Endothelial cell of umbilical vein (primary cell): ENCODE results near the gene R3HDM1. TPM values are rescaled to one million over a fixed set of nuclear protein-coding genes. Genes with fewer than 3 reads are reported as not detected.

Source experiments
- BruUV-seq: library from RNA; stranded (reverse); fragments of 400-500 nt; replicated peaks from 2 replicates; lab custom pipeline; 2021; lab: Mats Ljungman, UMichigan
- CTCF ChIA-PET: fragments of 300-600, 350-600 bp; sonication (Branson Sonifier 250); formaldehyde crosslinking; loops from one replicate; lab custom pipeline; 2021; ENCODE audit warnings: antibody characterized with exemption, inconsistent platforms; lab: Charles Lee
- POLR2A ChIA-PET: fragments of 300-600, 350-600 bp; sonication (Branson Sonifier 250); formaldehyde crosslinking; loops from one replicate; lab custom pipeline; 2021; ENCODE audit warnings: antibody characterized with exemption, inconsistent platforms; lab: Charles Lee
- DNase-seq: peaks from one replicate; pipeline ENCODE4 v3.0.0-alpha.2; 2011; ENCODE audit warnings: low read depth, low spot score
- FAIRE-seq: peaks from 2 replicates; lab custom pipeline; 2011; peaks lifted over from hg19 to GRCh38; lab: Jason Lieb, UNC
- H2AFZ ChIP-seq: 2 replicates; pipeline ENCODE4 v1.6.0; 2012; ENCODE audit warnings: low read depth, low read length, control low read depth, inconsistent platforms
- H3K27ac ChIP-seq: 2 replicates; pipeline ENCODE4 v1.5.1; 2011; ENCODE audit warnings: low read depth, mild to moderate bottlenecking, control low read depth, low read length, moderate library complexity; ENCODE audit not compliant: insufficient read depth
- H3K27me3 ChIP-seq, 2 experiments: 2 replicates each; pipeline versions ENCODE4 v1.6.0 to v1.6.1; 2011; ENCODE audit warnings: low read length in 2 of 2, mixed read lengths in 1 of 2; ENCODE audit not compliant: control insufficient read depth in 2 of 2, insufficient read depth in 2 of 2
- H3K36me3 ChIP-seq, 2 experiments: 2 replicates in 1 of 2; 3 replicates in 1 of 2; pipeline ENCODE4 v1.5.1; 2011; ENCODE audit warnings: low read length in 2 of 2, mild to moderate bottlenecking in 1 of 2, moderate library complexity in 1 of 2; ENCODE audit not compliant: control insufficient read depth in 2 of 2, insufficient read depth in 2 of 2; ENCODE audit errors: extremely low read depth in 1 of 2
- H3K4me1 ChIP-seq: 3 replicates; pipeline ENCODE4 v1.5.1; 2011; ENCODE audit warnings: mild to moderate bottlenecking, low read length; ENCODE audit not compliant: control insufficient read depth, insufficient read depth; ENCODE audit errors: extremely low read depth
- H3K4me2 ChIP-seq: 2 replicates; pipeline ENCODE4 v1.6.1; 2011; ENCODE audit warnings: low read length, control low read depth, mixed read lengths; ENCODE audit not compliant: insufficient read depth
- H3K4me3 ChIP-seq, 3 experiments: fragments of 200-600 bp in 1 of 3; sonication (generic), shearing (Covaris generic) in 1 of 3; replicated peaks in 1 of 3; 2 replicates each; pipeline ENCODE4 v1.5.1; 2011 to 2016; ENCODE audit warnings: control low read depth in 3 of 3, low read length in 3 of 3, mild to moderate bottlenecking in 2 of 3, inconsistent platforms in 1 of 3, low read depth in 1 of 3, moderate library complexity in 1 of 3; ENCODE audit not compliant: insufficient read depth in 1 of 3
- H3K79me2 ChIP-seq: 2 replicates; pipeline ENCODE4 v1.6.0; 2012; ENCODE audit warnings: low read length, inconsistent platforms; ENCODE audit not compliant: control insufficient read depth, insufficient read depth
- H3K9ac ChIP-seq: replicated peaks from 2 replicates; pipeline ENCODE3; 2011; ENCODE audit warnings: low read length, control low read depth; ENCODE audit not compliant: insufficient read depth; ENCODE audit errors: extremely low read depth
- H3K9me1 ChIP-seq: replicated peaks from 3 replicates; pipeline ENCODE4 v1.6.0; 2011; ENCODE audit warnings: mild to moderate bottlenecking, low read length; ENCODE audit not compliant: control insufficient read depth, insufficient read depth; ENCODE audit errors: extremely low read depth
- H3K9me3 ChIP-seq: replicated peaks from 2 replicates; pipeline ENCODE4 v1.5.1; 2012; ENCODE audit warnings: low read length, inconsistent platforms; ENCODE audit not compliant: control insufficient read depth, insufficient read depth
- H4K20me1 ChIP-seq: replicated peaks from 2 replicates; pipeline ENCODE3; 2011; ENCODE audit warnings: mild to moderate bottlenecking, low read length; ENCODE audit not compliant: control insufficient read depth, insufficient read depth; ENCODE audit errors: extremely low read depth
- EZH2 ChIP-seq: IDR thresholded peaks from 2 replicates; pipeline ENCODE4 v1.6.1; 2012; ENCODE audit warnings: borderline replicate concordance, low read depth, mild to moderate bottlenecking, moderate library complexity, low read length, inconsistent platforms; ENCODE audit not compliant: severe bottlenecking
- FOS ChIP-seq: IDR thresholded peaks from 2 replicates; pipeline ENCODE4 v1.6.1; 2011; ENCODE audit warnings: mild to moderate bottlenecking, low read length, moderate library complexity, borderline replicate concordance; ENCODE audit not compliant: insufficient read depth
- GATA2 ChIP-seq: IDR thresholded peaks from 2 replicates; pipeline ENCODE4 v1.7.0; 2011; ENCODE audit warnings: low read depth, mild to moderate bottlenecking, moderate library complexity, mixed read lengths, low read length; ENCODE audit not compliant: insufficient read length, insufficient read depth
- JUN ChIP-seq: IDR thresholded peaks from 2 replicates; pipeline ENCODE4 v1.6.1; 2011; ENCODE audit warnings: borderline replicate concordance, low read depth; ENCODE audit not compliant: insufficient read length, insufficient read depth
- MYC ChIP-seq: IDR thresholded peaks from one replicate; pipeline ENCODE4 v1.6.1; 2011; ENCODE audit warnings: mild to moderate bottlenecking, low read depth, low read length
- POLR2A ChIP-seq: IDR thresholded peaks from 2 replicates; pipeline ENCODE4 v1.6.1; 2012; ENCODE audit warnings: low read depth, mild to moderate bottlenecking, control low read depth, low read length
- POLR2AphosphoS5 ChIP-seq: IDR thresholded peaks from 2 replicates; pipeline ENCODE4 v1.6.1; 2012; ENCODE audit warnings: low read depth, mild to moderate bottlenecking, control low read depth, low read length, moderate library complexity; ENCODE audit not compliant: insufficient read depth
- dilution Hi-C: fragments of 300-500 bp; cut with MboI; formaldehyde crosslinking; loops from one replicate; pipeline ENCODE4 v1.15.0; 2019; ENCODE audit warnings: low sequenced_read_pairs; ENCODE audit not compliant: extremely low pct_ligation_motif_present
- intact Hi-C: fragments of 100-400 bp; cut with micrococcal nuclease; formaldehyde crosslinking; loops from one replicate; pipeline ENCODE4 v1.10.0; 2022
- polyA plus RNA-seq, 4 experiments: library from polyadenylated mRNA; depleted of rRNA in 3 of 4; stranded (reverse) in 3 of 4; unstranded in 1 of 4; fragments of >200 nt; gene quantifications; 2 replicates each; pipeline versions ENCODE4 v1.2.1 to v1.2.3, GENCODE V29; 2011 to 2012; ENCODE audit warnings: missing spikeins in 1 of 4
- total RNA-seq: library from RNA; stranded (reverse); gene quantifications from 2 replicates; pipeline ENCODE4 v1.2.3, GENCODE V29; 2021
- TF ChIP-seq, protein P1 (sequence below), 2 donors: IDR thresholded peaks; 1 replicate in 1 of 2; 2 replicates in 1 of 2; pipeline ENCODE4 v1.5.1; 2011; ENCODE audit warnings: low read length in 2 of 2, mild to moderate bottlenecking in 2 of 2, moderate library complexity in 2 of 2, control low read depth in 1 of 2, inconsistent platforms in 1 of 2, low read depth in 1 of 2; ENCODE audit not compliant: insufficient read depth in 1 of 2; ENCODE audit errors: extremely low read depth in 1 of 2
- TF ChIP-seq, protein P2 (sequence below): IDR thresholded peaks from 2 replicates; pipeline ENCODE4 v1.6.1; 2011; ENCODE audit not compliant: insufficient read depth, insufficient read length

Gene R3HDM1
- total and polyA plus RNA-seq, 2 donors (not counting 3 experiments of a cell fraction or from before 2014, with no cell fraction given) = 36.6 to 61.8 TPM

DNA sequence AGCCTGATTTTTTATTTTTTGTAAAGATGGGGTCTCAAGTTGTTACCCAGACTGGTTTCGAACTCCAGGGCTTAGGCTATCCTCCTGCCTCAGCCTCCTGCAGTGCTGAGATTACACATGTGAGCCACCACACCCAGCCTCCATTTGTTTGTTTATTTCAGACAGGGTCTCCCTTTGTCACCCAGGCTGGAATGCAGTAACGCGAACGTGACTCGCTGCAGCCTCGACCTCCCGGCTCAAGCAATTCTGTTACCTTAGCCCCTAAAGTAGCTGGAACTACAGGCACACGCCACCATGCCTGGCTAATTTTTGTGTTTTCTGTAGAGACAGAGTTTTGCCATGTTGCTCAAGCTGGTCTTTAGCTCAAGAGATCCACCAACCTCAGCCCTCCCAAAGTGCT, 237.6 kb downstream of the R3HDM1 start:
- Histone ChIP-seq H3K36me3 (peaks cover 26 to 33% of the 10 kb centered on the region in 2 experiments), H3K4me1 (peaks cover 9% of the 10 kb centered on the region), H3K9me3 (no peaks in the 10 kb centered on the region), H3K9me1 (no peaks in the 10 kb centered on the region), H2AFZ (no peak overlapping the region), H3K27ac (no peak overlapping the region), H3K27me3 (no peaks in the 10 kb centered on the region), H3K4me3 (no peak overlapping the region), H3K79me2 (peaks cover 6% of the 10 kb centered on the region), H3K4me2 (no peak overlapping the region), H4K20me1 (peaks cover 3% of the 10 kb centered on the region), H3K9ac (no peak overlapping the region)
- CTCF ChIA-PET = no interaction called here
- TF ChIP-seq POLR2AphosphoS5 (no peak), MYC (no peak), POLR2A (no peak), GATA2 (no peak), EZH2 (no peak), FOS (no peak), JUN (no peak)
- TF ChIP-seq, protein P1, sequence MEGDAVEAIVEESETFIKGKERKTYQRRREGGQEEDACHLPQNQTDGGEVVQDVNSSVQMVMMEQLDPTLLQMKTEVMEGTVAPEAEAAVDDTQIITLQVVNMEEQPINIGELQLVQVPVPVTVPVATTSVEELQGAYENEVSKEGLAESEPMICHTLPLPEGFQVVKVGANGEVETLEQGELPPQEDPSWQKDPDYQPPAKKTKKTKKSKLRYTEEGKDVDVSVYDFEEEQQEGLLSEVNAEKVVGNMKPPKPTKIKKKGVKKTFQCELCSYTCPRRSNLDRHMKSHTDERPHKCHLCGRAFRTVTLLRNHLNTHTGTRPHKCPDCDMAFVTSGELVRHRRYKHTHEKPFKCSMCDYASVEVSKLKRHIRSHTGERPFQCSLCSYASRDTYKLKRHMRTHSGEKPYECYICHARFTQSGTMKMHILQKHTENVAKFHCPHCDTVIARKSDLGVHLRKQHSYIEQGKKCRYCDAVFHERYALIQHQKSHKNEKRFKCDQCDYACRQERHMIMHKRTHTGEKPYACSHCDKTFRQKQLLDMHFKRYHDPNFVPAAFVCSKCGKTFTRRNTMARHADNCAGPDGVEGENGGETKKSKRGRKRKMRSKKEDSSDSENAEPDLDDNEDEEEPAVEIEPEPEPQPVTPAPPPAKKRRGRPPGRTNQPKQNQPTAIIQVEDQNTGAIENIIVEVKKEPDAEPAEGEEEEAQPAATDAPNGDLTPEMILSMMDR (IDR thresholded peaks at IDR 0.05; ENCODE audit: extremely low read depth in 1 of 2, insufficient read depth in 1 of 2, low read depth in 1 of 2, low read length in 2 of 2) = no peak
- TF ChIP-seq, protein P2, sequence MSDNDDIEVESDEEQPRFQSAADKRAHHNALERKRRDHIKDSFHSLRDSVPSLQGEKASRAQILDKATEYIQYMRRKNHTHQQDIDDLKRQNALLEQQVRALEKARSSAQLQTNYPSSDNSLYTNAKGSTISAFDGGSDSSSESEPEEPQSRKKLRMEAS = no peak
- BruUV-seq = no TSS peak
- POLR2A ChIA-PET = no interaction called here
- intact Hi-C loops = no loop called here
- DNase-seq (no peak), FAIRE-seq (no peak)
- dilution Hi-C loops = no loop called here
